ENCODE measurements around the gene WDR83.
"Not testable (repeated sequence)": the region's sequence is repeated elsewhere in the genome, so short reads cannot be mapped to it uniquely, and the experiment has no call there.

DNA sequence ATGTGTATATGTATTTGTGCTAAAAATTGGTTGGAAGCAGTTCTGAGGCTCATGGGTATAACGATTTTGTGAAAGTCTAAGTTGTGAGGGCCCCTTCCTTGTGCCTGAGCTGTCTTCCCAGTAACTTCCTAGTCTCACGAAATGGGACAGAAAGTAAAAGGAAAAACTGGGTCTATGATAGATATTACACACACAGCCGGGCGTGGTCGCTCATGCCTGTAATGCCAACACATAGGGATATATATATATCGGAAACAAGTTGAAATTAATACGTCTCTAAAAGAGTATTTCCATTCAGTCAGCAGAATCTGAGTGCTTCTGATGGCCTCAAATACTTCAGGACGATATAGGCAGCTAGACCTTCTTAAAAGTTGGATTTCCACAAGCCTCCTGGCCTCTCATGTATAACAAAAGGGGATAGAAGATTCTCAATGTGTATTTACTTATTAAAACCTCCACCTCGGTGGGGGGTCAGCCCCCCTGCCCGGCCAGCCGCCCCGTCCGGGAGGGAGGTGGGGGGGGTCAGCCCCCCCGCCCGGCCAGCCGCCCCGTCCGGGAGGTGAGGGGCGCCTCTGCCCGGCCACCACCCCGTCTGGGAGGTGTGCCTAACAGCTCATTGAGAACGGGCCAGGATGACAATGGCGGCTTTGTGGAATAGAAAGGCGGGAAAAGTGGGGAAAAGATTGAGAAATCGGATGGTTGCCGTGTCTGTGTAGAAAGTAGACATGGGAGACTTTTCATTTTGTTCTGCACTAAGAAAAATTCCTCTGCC, 45.2 kb upstream of the WDR83 start:
- not testable (repeated sequence) for TF ChIP-seq SP1 (IDR thresholded peaks at IDR 0.05); FOXA1 (IDR thresholded peaks at IDR 0.05); TAF1 (conservative IDR thresholded peaks at IDR 0.05); ATF3 (IDR thresholded peaks at IDR 0.05); EGR1 (IDR thresholded peaks at IDR 0.05; ENCODE audit: low read depth in 2 of 2); RAD21 (IDR thresholded peaks at IDR 0.05); GABPA (IDR thresholded peaks at IDR 0.05 in 1 of 2, conservative IDR thresholded peaks at IDR 0.05 in 1 of 2); FOXA2 (IDR thresholded peaks at IDR 0.05); YY1 (IDR thresholded peaks at IDR 0.05)
- TF ChIP-seq, protein P1, sequence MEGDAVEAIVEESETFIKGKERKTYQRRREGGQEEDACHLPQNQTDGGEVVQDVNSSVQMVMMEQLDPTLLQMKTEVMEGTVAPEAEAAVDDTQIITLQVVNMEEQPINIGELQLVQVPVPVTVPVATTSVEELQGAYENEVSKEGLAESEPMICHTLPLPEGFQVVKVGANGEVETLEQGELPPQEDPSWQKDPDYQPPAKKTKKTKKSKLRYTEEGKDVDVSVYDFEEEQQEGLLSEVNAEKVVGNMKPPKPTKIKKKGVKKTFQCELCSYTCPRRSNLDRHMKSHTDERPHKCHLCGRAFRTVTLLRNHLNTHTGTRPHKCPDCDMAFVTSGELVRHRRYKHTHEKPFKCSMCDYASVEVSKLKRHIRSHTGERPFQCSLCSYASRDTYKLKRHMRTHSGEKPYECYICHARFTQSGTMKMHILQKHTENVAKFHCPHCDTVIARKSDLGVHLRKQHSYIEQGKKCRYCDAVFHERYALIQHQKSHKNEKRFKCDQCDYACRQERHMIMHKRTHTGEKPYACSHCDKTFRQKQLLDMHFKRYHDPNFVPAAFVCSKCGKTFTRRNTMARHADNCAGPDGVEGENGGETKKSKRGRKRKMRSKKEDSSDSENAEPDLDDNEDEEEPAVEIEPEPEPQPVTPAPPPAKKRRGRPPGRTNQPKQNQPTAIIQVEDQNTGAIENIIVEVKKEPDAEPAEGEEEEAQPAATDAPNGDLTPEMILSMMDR (IDR thresholded peaks at IDR 0.05; ENCODE audit: low read depth, low read length, missing input control) = not testable (repeated sequence)
- TF ChIP-seq, protein P2, sequence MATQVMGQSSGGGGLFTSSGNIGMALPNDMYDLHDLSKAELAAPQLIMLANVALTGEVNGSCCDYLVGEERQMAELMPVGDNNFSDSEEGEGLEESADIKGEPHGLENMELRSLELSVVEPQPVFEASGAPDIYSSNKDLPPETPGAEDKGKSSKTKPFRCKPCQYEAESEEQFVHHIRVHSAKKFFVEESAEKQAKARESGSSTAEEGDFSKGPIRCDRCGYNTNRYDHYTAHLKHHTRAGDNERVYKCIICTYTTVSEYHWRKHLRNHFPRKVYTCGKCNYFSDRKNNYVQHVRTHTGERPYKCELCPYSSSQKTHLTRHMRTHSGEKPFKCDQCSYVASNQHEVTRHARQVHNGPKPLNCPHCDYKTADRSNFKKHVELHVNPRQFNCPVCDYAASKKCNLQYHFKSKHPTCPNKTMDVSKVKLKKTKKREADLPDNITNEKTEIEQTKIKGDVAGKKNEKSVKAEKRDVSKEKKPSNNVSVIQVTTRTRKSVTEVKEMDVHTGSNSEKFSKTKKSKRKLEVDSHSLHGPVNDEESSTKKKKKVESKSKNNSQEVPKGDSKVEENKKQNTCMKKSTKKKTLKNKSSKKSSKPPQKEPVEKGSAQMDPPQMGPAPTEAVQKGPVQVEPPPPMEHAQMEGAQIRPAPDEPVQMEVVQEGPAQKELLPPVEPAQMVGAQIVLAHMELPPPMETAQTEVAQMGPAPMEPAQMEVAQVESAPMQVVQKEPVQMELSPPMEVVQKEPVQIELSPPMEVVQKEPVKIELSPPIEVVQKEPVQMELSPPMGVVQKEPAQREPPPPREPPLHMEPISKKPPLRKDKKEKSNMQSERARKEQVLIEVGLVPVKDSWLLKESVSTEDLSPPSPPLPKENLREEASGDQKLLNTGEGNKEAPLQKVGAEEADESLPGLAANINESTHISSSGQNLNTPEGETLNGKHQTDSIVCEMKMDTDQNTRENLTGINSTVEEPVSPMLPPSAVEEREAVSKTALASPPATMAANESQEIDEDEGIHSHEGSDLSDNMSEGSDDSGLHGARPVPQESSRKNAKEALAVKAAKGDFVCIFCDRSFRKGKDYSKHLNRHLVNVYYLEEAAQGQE (IDR thresholded peaks at IDR 0.05) = not testable (repeated sequence)
